OCI-LY7 (cell line): Measurements from ENCODE around the gene UCK2. TPM values are rescaled to one million over a fixed set of nuclear protein-coding genes. Genes with fewer than 3 reads are reported as not detected.

Source experiments
- BruUV-seq: library from RNA; stranded (reverse); fragments of 400-500 nt; replicated peaks from 2 replicates; lab custom pipeline; 2021; lab: Mats Ljungman, UMichigan
- CTCF ChIA-PET: fragments of 300-600 bp; sonication (Branson Sonifier 250); formaldehyde crosslinking; loops from one replicate; lab custom pipeline; 2022; ENCODE audit warnings: antibody characterized with exemption; ENCODE audit not compliant: unreplicated experiment; lab: Charles Lee
- POLR2A ChIA-PET: fragments of 300-600 bp; sonication (Branson Sonifier 250); formaldehyde crosslinking; loops from one replicate; lab custom pipeline; 2022; ENCODE audit warnings: antibody characterized with exemption; lab: Charles Lee
- DNase-seq: peaks from one replicate; pipeline ENCODE4 v3.0.0-alpha.2; 2015; ENCODE audit warnings: low spot score
- H2AFZ ChIP-seq: fragments of 200-600 bp; sonication (generic), shearing (Covaris generic); 2 replicates; pipeline ENCODE4 v1.6.1; 2014; ENCODE audit warnings: mild to moderate bottlenecking, antibody characterized with exemption, low read length, moderate library complexity
- H3K27ac ChIP-seq: fragments of 200-600 bp; sonication (generic); 2 replicates; pipeline ENCODE4 v1.5.1; 2014; ENCODE audit warnings: mixed run types, low read depth, mild to moderate bottlenecking, moderate library complexity, low read length, inconsistent platforms; ENCODE audit not compliant: poor library complexity, severe bottlenecking
- H3K36me3 ChIP-seq: fragments of 200-600 bp; sonication (generic); 2 replicates; pipeline ENCODE4 v1.6.1; 2014; ENCODE audit warnings: mild to moderate bottlenecking, antibody characterized with exemption, low read length, moderate library complexity, mixed read lengths; ENCODE audit not compliant: insufficient read depth
- H3K4me1 ChIP-seq: fragments of 200-600 bp; sonication (generic); 2 replicates; pipeline ENCODE4 v1.5.1; 2014; ENCODE audit warnings: mild to moderate bottlenecking, low read length; ENCODE audit not compliant: insufficient read depth, poor library complexity, severe bottlenecking
- H3K4me2 ChIP-seq: fragments of 200-600 bp; sonication (generic); 2 replicates; pipeline ENCODE4 v1.6.1; 2014; ENCODE audit warnings: mild to moderate bottlenecking, low read length
- H3K4me3 ChIP-seq: fragments of 200-600 bp; sonication (generic); 2 replicates; pipeline ENCODE4 v1.5.1; 2014; ENCODE audit warnings: mild to moderate bottlenecking, low read depth, low read length; ENCODE audit not compliant: poor library complexity, severe bottlenecking
- H3K79me2 ChIP-seq: fragments of 200-600 bp; sonication (generic); 2 replicates; pipeline ENCODE4 v1.6.1; 2016; ENCODE audit warnings: low read depth, mild to moderate bottlenecking, low read length, moderate library complexity, mixed read lengths; ENCODE audit not compliant: insufficient read depth
- H3K9me2 ChIP-seq: fragments of 200-600 bp; sonication (generic); 2 replicates; pipeline ENCODE4 v1.6.1; 2016; ENCODE audit warnings: mild to moderate bottlenecking, low read length, mixed read lengths; ENCODE audit not compliant: insufficient read depth
- H3K9me3 ChIP-seq: fragments of 200-600 bp; sonication (generic); 2 replicates; pipeline ENCODE4 v1.6.1; 2014; ENCODE audit warnings: mild to moderate bottlenecking, mixed run types, low read length, mixed read lengths
- H4K20me1 ChIP-seq: fragments of 200-600 bp; sonication (generic); 2 replicates; pipeline ENCODE4 v1.6.1; 2014; ENCODE audit warnings: mild to moderate bottlenecking, antibody characterized with exemption, low read length, moderate library complexity, mixed read lengths; ENCODE audit not compliant: insufficient read depth
- CTCF ChIP-seq: fragments of 200-600 bp; sonication (generic); conservative IDR thresholded peaks from 2 replicates; pipeline ENCODE4 v1.5.1; 2014; ENCODE audit warnings: mild to moderate bottlenecking, antibody characterized with exemption, low read length, moderate library complexity, mixed read lengths
- EZH2phosphoT487 ChIP-seq: fragments of 200-600 bp; sonication (generic); IDR thresholded peaks from 2 replicates; pipeline ENCODE4 v1.6.1; 2018; ENCODE audit warnings: low read depth, borderline replicate concordance, mild to moderate bottlenecking, mixed run types, antibody characterized with exemption, low read length, moderate library complexity, mixed read lengths
- intact Hi-C: fragments of 100-400 bp; cut with micrococcal nuclease; formaldehyde crosslinking; loops from one replicate; pipeline ENCODE4 v1.10.0; 2022; ENCODE audit not compliant: unreplicated experiment
- total RNA-seq, 2 experiments: library from RNA; depleted of rRNA in 1 of 2; stranded (reverse); fragments of >200 nt in 1 of 2; shearing (Covaris generic) in 1 of 2; gene quantifications; 2 replicates each; pipeline ENCODE4 v1.2.3, GENCODE V29; 2014 to 2022

The UCK2 gene
- total RNA-seq, 2 experiments from 2014 or later: 66.0 to 75.8 TPM

DNA sequence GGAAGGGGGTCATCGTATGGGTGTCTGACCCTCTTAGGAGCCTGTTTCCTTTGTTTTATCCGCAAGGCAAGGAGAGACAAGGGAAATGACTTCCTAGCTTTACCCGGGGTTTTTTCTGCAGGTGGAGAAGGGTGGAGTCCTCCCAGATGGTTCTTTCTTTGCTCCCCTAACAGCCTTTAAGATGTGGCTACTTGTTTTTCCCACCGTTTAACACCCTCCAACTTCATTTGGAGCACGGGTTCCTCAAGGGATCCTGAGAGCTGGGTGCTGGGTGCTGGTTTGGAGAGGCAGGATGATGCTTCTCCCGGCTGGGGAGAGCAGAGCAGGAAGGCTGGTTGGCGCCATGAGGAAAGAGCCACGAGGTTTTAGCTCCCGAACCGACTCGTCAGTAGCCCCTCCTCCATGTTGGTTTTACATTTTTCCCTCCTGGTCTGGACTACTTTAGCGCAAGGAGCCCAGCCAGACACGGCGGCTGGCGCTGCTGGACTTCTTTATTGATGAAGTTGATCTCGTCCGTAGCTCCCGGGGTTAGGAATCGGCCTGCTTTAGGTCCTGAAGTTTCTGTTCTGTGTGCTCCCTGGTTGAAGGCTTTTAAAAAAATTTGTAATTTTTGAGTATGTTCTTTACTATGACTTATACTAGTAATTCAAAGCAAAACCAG, 1.4 kb downstream of the UCK2 start:
- peak overlapping the region; percentile 84 for H3K4me3 ChIP-seq
- POLR2A ChIA-PET: interaction anchor here (0.7 to 3.6 kb wide), 13 partner anchors 8 to 231 kb away, joined by 3 to 27 read pairs (median 6); partner anchors contain the start of gene TMCO1
- BruUV-seq: TSS peak; percentile 63
- peaks cover 10% of the 10 kb centered on the region for H3K36me3 ChIP-seq
- H2AFZ ChIP-seq: peak overlapping the region; percentile 88
- peak overlapping the region; percentile 95 for H3K4me2 ChIP-seq
- no peaks in the 10 kb centered on the region for H3K9me3 ChIP-seq
- no peaks in the 10 kb centered on the region for H3K9me2 ChIP-seq
- H4K20me1 ChIP-seq: no peaks in the 10 kb centered on the region
- peaks cover 54% of the 10 kb centered on the region for H3K79me2 ChIP-seq
- H3K27ac ChIP-seq: peak overlapping the region; percentile 85
- intact Hi-C loops: loop anchor here (1.0 to 5.0 kb wide), 4 partner anchors 43 to 226 kb away; partner anchors contain the start of gene MGST3
- DNase-seq: peak; percentile 61
- H3K4me1 ChIP-seq: peaks cover 18% of the 10 kb centered on the region
- CTCF ChIA-PET: interaction anchor here (0.5 to 1.4 kb wide), 3 partner anchors 10 to 1146 kb away, joined by 3 to 6 read pairs (median 5); partner anchors contain the start of gene TMCO1
- TF ChIP-seq CTCF (no peak), EZH2phosphoT487 (no peak)

GRCh38 chr1:165829888-165830287, 2.5 kb downstream of the UCK2 start:
- Histone ChIP-seq H3K27ac (peak overlapping the region; percentile 85), H2AFZ (no peak overlapping the region; the same call in 1 of the 2 replicates), H3K4me1 (peaks cover 18% of the 10 kb centered on the region), H4K20me1 (0 out of 2 replicates have a peak, but pooled peaks cover 10% of the 10 kb centered on the region), H3K36me3 (peaks cover 10% of the 10 kb centered on the region), H3K9me3 (no peaks in the 10 kb centered on the region), H3K4me3 (peak overlapping the region; percentile 84), H3K9me2 (no peaks in the 10 kb centered on the region), H3K79me2 (peaks cover 65% of the 10 kb centered on the region), H3K4me2 (peak overlapping the region; percentile 95)
- CTCF ChIA-PET: interaction anchor here (1.1 kb wide), 1 partner anchor 61 kb away, joined by 5 read pairs; the partner anchor contains the start of gene TMCO1
- intact Hi-C loops: loop anchor here (2.0 to 5.0 kb wide), 3 partner anchors 82 to 228 kb away; partner anchors contain the start of gene MGST3
- POLR2A ChIA-PET: interaction anchor here (0.7 to 3.6 kb wide), 12 partner anchors 8 to 230 kb away, joined by 3 to 27 read pairs (median 6); partner anchors contain the start of gene TMCO1
- BruUV-seq: no TSS peak
- DNase-seq: peak; percentile 6
- TF ChIP-seq EZH2phosphoT487 (no peak), CTCF (no peak)
